Neural crest cell (in vitro differentiated cells): Measurements from ENCODE around the gene PALB2. TPM values are rescaled to one million over a fixed set of nuclear protein-coding genes. Genes with fewer than 3 reads are reported as not detected.

Experiments used
- DNase-seq: peaks from one replicate; pipeline ENCODE4 v3.0.0; 2021; ENCODE audit warnings: low read depth, mixed read lengths, low spot score
- H3K27ac Mint-ChIP-seq: one replicate; pipeline ENCODE4 v1.8.0; 2021; ENCODE audit warnings: mild to moderate bottlenecking, mixed read lengths; ENCODE audit not compliant: unreplicated experiment
- H3K27me3 Mint-ChIP-seq: 2 replicates; pipeline ENCODE4 v1.8.0; 2021; ENCODE audit warnings: low read depth, mild to moderate bottlenecking, mixed read lengths
- H3K36me3 Mint-ChIP-seq: 2 replicates; pipeline ENCODE4 v1.8.0; 2021; ENCODE audit warnings: low read depth, mild to moderate bottlenecking, mixed read lengths
- H3K4me1 Mint-ChIP-seq: 2 replicates; pipeline ENCODE4 v1.8.0; 2021; ENCODE audit warnings: mixed read lengths
- H3K4me3 Mint-ChIP-seq: one replicate; pipeline ENCODE4 v1.8.0; 2021; ENCODE audit warnings: mild to moderate bottlenecking, mixed read lengths
- H3K9me3 Mint-ChIP-seq: 2 replicates; pipeline ENCODE4 v1.8.0; 2021; ENCODE audit warnings: mixed read lengths
- total RNA-seq: library from RNA; stranded (reverse); gene quantifications from 2 replicates; pipeline ENCODE4 v1.2.1, GENCODE V29; 2021
- TF ChIP-seq, protein P1 (sequence below): fragments of 200-600 bp; sonication (generic); conservative IDR thresholded peaks from 2 replicates; pipeline ENCODE4 v1.5.0; 2021; ENCODE audit warnings: antibody characterized with exemption, mild to moderate bottlenecking

Gene PALB2
- total RNA-seq, 1 donor from 2014 or later = 25.6 TPM

DNA sequence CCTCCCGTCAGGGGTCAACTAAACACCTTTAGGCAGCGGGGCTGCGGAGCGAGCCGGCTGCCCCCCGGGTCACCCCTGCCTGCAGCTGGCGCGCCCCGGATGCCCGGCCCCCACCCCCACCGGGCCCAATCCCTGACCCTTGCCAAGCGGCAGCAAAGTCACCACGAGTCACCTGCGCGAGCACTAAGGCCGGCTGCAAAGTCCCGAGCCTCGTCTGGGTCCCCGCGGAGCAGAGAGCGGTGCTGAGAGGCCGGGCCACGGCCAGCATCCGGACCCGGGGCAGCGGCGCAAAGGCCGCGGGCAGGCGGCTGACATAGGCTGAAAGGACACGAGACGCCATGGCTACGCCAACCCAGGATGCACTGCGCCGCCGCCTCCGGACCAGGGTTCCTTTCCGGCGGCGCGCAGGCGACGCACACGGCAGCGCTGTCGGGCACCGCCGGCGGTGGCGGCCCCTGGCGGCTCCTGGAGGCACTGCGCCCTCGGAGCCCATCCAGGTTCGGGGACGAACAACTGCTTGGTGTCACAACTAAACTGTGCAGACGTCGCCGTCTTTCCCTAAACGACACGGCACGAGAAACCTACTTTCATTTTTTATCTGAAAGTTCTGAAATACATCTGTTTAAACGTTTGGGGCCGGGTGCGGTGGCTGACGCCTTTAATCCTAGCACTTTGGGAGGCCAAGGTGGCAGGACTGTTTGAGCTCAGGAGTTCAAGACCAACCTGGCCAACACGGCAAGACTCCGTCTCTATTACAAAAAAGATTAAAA, 45.0 kb downstream of the PALB2 start, which contains the start of gene NDUFAB1:
Gene NDUFAB1, minus strand, starts transcription at position 366 of the 770 bp plus-strand sequence. Its CDS starts 26 bp downstream, at position 340.
- Mint-ChIP-seq H3K27me3 (no peaks in the 10 kb centered on the region), H3K4me3 (peak within 1 kb of the TSS; percentile 93), H3K27ac (peak within 1 kb of the TSS; percentile 67), H3K4me1 (peaks cover 11% of the 10 kb centered on the region), H3K9me3 (no peaks in the 10 kb centered on the region), H3K36me3 (peaks cover 8% of the 10 kb centered on the region)
- TF ChIP-seq, protein P1, sequence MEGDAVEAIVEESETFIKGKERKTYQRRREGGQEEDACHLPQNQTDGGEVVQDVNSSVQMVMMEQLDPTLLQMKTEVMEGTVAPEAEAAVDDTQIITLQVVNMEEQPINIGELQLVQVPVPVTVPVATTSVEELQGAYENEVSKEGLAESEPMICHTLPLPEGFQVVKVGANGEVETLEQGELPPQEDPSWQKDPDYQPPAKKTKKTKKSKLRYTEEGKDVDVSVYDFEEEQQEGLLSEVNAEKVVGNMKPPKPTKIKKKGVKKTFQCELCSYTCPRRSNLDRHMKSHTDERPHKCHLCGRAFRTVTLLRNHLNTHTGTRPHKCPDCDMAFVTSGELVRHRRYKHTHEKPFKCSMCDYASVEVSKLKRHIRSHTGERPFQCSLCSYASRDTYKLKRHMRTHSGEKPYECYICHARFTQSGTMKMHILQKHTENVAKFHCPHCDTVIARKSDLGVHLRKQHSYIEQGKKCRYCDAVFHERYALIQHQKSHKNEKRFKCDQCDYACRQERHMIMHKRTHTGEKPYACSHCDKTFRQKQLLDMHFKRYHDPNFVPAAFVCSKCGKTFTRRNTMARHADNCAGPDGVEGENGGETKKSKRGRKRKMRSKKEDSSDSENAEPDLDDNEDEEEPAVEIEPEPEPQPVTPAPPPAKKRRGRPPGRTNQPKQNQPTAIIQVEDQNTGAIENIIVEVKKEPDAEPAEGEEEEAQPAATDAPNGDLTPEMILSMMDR = peak; percentile 99
- DNase-seq = peak; percentile 88

GRCh38 chr16:23595246-23595950, 45.7 kb downstream of the PALB2 start:
- H3K27me3 Mint-ChIP-seq = no peaks in the 10 kb centered on the region
- H3K36me3 Mint-ChIP-seq = peaks cover 8% of the 10 kb centered on the region
- peaks cover 11% of the 10 kb centered on the region for H3K4me1 Mint-ChIP-seq
- DNase-seq = peak; percentile 10
- peak overlapping the region; percentile 43 for H3K27ac Mint-ChIP-seq
- peak overlapping the region; percentile 93 for H3K4me3 Mint-ChIP-seq
- no peaks in the 10 kb centered on the region for H3K9me3 Mint-ChIP-seq
- TF ChIP-seq, protein P1 = no peak

- no peak for DNase-seq
- H3K27ac Mint-ChIP-seq = no peak overlapping the region
- H3K36me3 Mint-ChIP-seq = peaks cover 11% of the 10 kb centered on the region
- H3K4me3 Mint-ChIP-seq = no peak overlapping the region
- H3K9me3 Mint-ChIP-seq = no peaks in the 10 kb centered on the region
- H3K27me3 Mint-ChIP-seq = no peaks in the 10 kb centered on the region
- TF ChIP-seq, protein P1 = no peak
- peaks cover 11% of the 10 kb centered on the region for H3K4me1 Mint-ChIP-seq
These were observed 46.9 kb downstream of the PALB2 start for GRCh38 chr16:23594186-23594585.

DNA sequence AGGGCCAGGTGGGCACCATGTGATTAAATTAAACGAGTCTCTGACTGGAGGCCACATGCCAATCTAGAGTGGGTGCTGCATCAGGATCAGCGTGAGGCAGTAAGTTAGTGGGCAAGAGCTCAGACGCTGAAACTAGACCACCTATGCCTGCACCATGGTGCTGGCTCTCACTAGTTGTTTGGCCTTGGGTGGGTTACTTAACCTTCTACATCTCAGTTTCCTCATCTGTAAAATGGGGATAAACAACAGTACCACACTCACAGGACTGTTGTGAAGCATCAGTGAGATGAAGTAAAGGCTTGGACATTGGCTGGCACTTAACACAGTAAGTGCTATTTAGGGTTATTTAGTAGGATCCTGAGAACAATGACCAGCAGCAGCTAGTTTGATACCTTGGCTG, 50.9 kb downstream of the PALB2 start:
- Mint-ChIP-seq H3K36me3 (peaks cover 11% of the 10 kb centered on the region), H3K9me3 (no peaks in the 10 kb centered on the region), H3K27ac (no peak overlapping the region), H3K27me3 (no peaks in the 10 kb centered on the region), H3K4me1 (peaks cover 7% of the 10 kb centered on the region), H3K4me3 (no peak overlapping the region)
- no peak for DNase-seq
- TF ChIP-seq, protein P1 = no peak

- Mint-ChIP-seq H3K27me3 (no peaks in the 10 kb centered on the region), H3K9me3 (no peaks in the 10 kb centered on the region), H3K36me3 (peaks cover 15% of the 10 kb centered on the region), H3K27ac (peak overlapping the region; percentile 50), H3K4me3 (no peak overlapping the region), H3K4me1 (peaks cover 4% of the 10 kb centered on the region)
- DNase-seq = no peak
- TF ChIP-seq, protein P1 = no peak
These were observed 53.4 kb downstream of the PALB2 start for GRCh38 chr16:23587726-23588125.
